K562 (cell line): ENCODE results near the gene MAGIX. TPM values are rescaled to one million over a fixed set of nuclear protein-coding genes. Genes with fewer than 3 reads are reported as not detected.
A peak's percentile ranks its signal among the peaks of the same experiment; 100 is the strongest.

Experiments
- CBFB ChIP-seq: sonication (generic); formaldehyde crosslinking; IDR thresholded peaks from 2 replicates; pipeline ENCODE4 v1.4.0; 2020; ENCODE audit warnings: mild to moderate bottlenecking, missing genetic modification reagents
- HDAC3 ChIP-seq: fragments of 450-650 bp; IDR thresholded peaks from 2 replicates; pipeline ENCODE4 v1.6.1; 2018; ENCODE audit warnings: borderline replicate concordance, mild to moderate bottlenecking, moderate library complexity; ENCODE audit not compliant: partially characterized antibody
- KAT7 ChIP-seq: sonication (generic); formaldehyde crosslinking; IDR thresholded peaks from 2 replicates; pipeline ENCODE4 v1.8.0; 2022; ENCODE audit warnings: missing genetic modification reagents, mild to moderate bottlenecking, borderline replicate concordance
- MIER1 ChIP-seq: fragments of 450-650 bp; IDR thresholded peaks from 2 replicates; pipeline ENCODE4 v1.6.1; 2016; ENCODE audit warnings: antibody characterized with exemption, mild to moderate bottlenecking, low read depth
- MYC ChIP-seq, 2 experiments: fragments of 250-450 bp in 1 of 2; sonication (Bioruptor Pico) in 1 of 2; IDR thresholded peaks; 2 replicates each; pipeline versions ENCODE4 v1.5.1 to v1.6.1; 2012 to 2021; ENCODE audit warnings: low read depth in 2 of 2, borderline replicate concordance in 1 of 2, improper control_type of control experiment in 1 of 2, low read length in 1 of 2, mild to moderate bottlenecking in 1 of 2, moderate library complexity in 1 of 2
- RBM22 ChIP-seq: fragments of 200-400 bp; formaldehyde crosslinking; IDR thresholded peaks from 2 replicates; pipeline ENCODE4 v1.6.1; 2018; ENCODE audit warnings: low read length, low read depth; ENCODE audit not compliant: poor library complexity, severe bottlenecking
- SRSF9 ChIP-seq: fragments of 200-400 bp; formaldehyde crosslinking; IDR thresholded peaks from 2 replicates; pipeline ENCODE4 v1.6.1; 2017; ENCODE audit warnings: low read depth, low read length, borderline replicate concordance
- TCF7L2 ChIP-seq: fragments of 150-350 bp; IDR thresholded peaks from 2 replicates; pipeline ENCODE4 v1.6.1; 2016; ENCODE audit warnings: low read depth, mild to moderate bottlenecking, low read length, moderate library complexity
- TCFL5 ChIP-seq: fragments of 250-450 bp; sonication (Bioruptor Pico); conservative IDR thresholded peaks from 2 replicates; pipeline ENCODE4 v1.6.1; 2021; ENCODE audit warnings: mild to moderate bottlenecking, moderate library complexity, matching md5 sums
- ZNF124 ChIP-seq: sonication (generic); formaldehyde crosslinking; IDR thresholded peaks from 2 replicates; pipeline ENCODE4 v1.8.1; 2022; ENCODE audit warnings: missing genetic modification reagents
- polyA plus RNA-seq, 8 experiments: library from polyadenylated mRNA; depleted of rRNA in 4 of 8; stranded (reverse) in 5 of 8; unstranded in 3 of 8; fragments of >200 nt; fragmentation: Nextera tagmentation in 2 of 8; fragmentation: Illumina TruSeq in 1 of 8; extraction: Ambion mirVana in 2 of 8; extraction: Trizol in 1 of 8; gene quantifications; 2 replicates each; pipeline versions ENCODE4 v1.2.1 to v1.2.3, GENCODE V29; 2011 to 2014; ENCODE audit warnings: inconsistent platforms in 1 of 8, missing spikeins in 1 of 8
- total RNA-seq, 7 experiments: library from RNA; depleted of rRNA in 6 of 7; stranded (reverse); fragments of >200 nt in 6 of 7; fragmentation: Illumina TruSeq in 2 of 7; extraction: Trizol in 2 of 7; gene quantifications; 2 replicates each; pipeline versions ENCODE4 v1.2.1 to v1.2.3, GENCODE V29; 2011 to 2021; ENCODE audit warnings: low replicate concordance in 1 of 7
- TF ChIP-seq, protein P1 (sequence below), 3 experiments: fragments of 200-800 bp in 1 of 3; sonication (Bioruptor generic) in 1 of 3; sonication (generic) in 1 of 3; formaldehyde crosslinking in 1 of 3; IDR thresholded peaks; 2 replicates each; pipeline versions ENCODE4 v1.6.1 to v1.8.0; 2016 to 2022; ENCODE audit warnings: mild to moderate bottlenecking in 2 of 3, missing compliant biosample characterization in 2 of 3, missing genetic modification characterization in 2 of 3, missing genetic modification reagents in 1 of 3
- TF ChIP-seq, protein P2 (sequence below): fragments of 450-650 bp; formaldehyde crosslinking; IDR thresholded peaks from 2 replicates; pipeline ENCODE4 v1.4.0; 2022; ENCODE audit warnings: mild to moderate bottlenecking, moderate library complexity
- TF ChIP-seq, protein P3 (sequence below): fragments of 450-650 bp; IDR thresholded peaks from 2 replicates; pipeline ENCODE4 v1.6.1; 2016; ENCODE audit warnings: low read depth
- TF ChIP-seq, protein P4 (sequence below): fragments of 450-650 bp; formaldehyde crosslinking; IDR thresholded peaks from 2 replicates; pipeline ENCODE4 v1.4.0; 2020; ENCODE audit warnings: mild to moderate bottlenecking

The MAGIX gene
- total and polyA plus RNA-seq, 9 of the 15 experiments (the other 6 are each of a cell fraction or from before 2014, with no cell fraction given) = 0.08 to 3.5 (median 0.47) TPM

DNA sequence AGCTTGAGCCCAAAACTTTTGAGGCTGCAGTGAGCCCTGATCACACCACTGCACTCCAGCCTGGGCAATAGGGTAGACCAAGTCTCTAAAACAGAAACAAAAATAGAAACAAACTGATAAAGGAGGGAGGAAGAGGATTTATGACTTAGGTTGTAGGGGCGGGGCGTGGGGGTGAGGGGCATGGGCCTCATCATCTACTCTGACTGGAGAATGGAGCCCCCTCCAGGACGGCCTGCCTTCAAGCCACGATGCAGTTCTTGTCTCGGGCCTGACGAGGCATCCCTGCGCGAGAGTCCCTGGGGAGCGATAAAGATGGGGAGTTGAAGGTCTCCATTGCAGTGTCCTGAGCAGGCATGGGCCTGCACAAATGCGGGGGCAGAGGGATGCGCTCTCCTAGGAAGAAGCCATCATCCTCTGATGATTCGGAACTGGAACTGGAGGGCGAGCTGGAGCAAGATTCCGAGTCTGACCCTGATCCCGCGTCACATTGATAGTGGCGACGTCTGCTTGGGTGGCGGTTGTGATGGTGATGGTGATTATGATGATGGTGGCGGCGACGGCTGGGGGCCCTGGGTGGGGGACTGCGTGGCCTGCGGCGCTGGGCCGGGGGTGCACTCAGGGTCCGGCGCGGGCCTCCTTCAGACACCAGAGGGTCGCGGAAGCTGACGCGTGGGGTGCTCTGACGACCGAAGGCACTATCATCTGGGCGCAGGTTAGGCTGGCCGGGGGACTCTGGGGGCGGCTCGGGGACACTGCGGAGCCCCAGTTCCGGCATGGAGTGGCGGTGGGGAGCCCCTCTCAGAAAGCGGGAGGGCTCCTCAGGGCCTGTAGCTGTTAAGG lies 13.1 kb downstream of the MAGIX start (continued):
- no peak for TF ChIP-seq TCFL5 (CRISPR knock-in tag)
- TF ChIP-seq, protein P1, sequence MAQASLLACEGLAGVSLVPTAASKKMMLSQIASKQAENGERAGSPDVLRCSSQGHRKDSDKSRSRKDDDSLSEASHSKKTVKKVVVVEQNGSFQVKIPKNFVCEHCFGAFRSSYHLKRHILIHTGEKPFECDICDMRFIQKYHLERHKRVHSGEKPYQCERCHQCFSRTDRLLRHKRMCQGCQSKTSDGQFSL (CRISPR knock-in tag; IDR thresholded peaks at IDR 0.05) = no peak
- TF ChIP-seq, protein P1 (tag; IDR thresholded peaks at IDR 0.05) = no peak
- peak; percentile 30 for TF ChIP-seq RBM22
- TF ChIP-seq CBFB = no peak
- TF ChIP-seq HDAC3 = no peak
- TF ChIP-seq, protein P2, sequence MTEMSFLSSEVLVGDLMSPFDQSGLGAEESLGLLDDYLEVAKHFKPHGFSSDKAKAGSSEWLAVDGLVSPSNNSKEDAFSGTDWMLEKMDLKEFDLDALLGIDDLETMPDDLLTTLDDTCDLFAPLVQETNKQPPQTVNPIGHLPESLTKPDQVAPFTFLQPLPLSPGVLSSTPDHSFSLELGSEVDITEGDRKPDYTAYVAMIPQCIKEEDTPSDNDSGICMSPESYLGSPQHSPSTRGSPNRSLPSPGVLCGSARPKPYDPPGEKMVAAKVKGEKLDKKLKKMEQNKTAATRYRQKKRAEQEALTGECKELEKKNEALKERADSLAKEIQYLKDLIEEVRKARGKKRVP (CRISPR knock-in tag) = no peak
- TF ChIP-seq, protein P3, sequence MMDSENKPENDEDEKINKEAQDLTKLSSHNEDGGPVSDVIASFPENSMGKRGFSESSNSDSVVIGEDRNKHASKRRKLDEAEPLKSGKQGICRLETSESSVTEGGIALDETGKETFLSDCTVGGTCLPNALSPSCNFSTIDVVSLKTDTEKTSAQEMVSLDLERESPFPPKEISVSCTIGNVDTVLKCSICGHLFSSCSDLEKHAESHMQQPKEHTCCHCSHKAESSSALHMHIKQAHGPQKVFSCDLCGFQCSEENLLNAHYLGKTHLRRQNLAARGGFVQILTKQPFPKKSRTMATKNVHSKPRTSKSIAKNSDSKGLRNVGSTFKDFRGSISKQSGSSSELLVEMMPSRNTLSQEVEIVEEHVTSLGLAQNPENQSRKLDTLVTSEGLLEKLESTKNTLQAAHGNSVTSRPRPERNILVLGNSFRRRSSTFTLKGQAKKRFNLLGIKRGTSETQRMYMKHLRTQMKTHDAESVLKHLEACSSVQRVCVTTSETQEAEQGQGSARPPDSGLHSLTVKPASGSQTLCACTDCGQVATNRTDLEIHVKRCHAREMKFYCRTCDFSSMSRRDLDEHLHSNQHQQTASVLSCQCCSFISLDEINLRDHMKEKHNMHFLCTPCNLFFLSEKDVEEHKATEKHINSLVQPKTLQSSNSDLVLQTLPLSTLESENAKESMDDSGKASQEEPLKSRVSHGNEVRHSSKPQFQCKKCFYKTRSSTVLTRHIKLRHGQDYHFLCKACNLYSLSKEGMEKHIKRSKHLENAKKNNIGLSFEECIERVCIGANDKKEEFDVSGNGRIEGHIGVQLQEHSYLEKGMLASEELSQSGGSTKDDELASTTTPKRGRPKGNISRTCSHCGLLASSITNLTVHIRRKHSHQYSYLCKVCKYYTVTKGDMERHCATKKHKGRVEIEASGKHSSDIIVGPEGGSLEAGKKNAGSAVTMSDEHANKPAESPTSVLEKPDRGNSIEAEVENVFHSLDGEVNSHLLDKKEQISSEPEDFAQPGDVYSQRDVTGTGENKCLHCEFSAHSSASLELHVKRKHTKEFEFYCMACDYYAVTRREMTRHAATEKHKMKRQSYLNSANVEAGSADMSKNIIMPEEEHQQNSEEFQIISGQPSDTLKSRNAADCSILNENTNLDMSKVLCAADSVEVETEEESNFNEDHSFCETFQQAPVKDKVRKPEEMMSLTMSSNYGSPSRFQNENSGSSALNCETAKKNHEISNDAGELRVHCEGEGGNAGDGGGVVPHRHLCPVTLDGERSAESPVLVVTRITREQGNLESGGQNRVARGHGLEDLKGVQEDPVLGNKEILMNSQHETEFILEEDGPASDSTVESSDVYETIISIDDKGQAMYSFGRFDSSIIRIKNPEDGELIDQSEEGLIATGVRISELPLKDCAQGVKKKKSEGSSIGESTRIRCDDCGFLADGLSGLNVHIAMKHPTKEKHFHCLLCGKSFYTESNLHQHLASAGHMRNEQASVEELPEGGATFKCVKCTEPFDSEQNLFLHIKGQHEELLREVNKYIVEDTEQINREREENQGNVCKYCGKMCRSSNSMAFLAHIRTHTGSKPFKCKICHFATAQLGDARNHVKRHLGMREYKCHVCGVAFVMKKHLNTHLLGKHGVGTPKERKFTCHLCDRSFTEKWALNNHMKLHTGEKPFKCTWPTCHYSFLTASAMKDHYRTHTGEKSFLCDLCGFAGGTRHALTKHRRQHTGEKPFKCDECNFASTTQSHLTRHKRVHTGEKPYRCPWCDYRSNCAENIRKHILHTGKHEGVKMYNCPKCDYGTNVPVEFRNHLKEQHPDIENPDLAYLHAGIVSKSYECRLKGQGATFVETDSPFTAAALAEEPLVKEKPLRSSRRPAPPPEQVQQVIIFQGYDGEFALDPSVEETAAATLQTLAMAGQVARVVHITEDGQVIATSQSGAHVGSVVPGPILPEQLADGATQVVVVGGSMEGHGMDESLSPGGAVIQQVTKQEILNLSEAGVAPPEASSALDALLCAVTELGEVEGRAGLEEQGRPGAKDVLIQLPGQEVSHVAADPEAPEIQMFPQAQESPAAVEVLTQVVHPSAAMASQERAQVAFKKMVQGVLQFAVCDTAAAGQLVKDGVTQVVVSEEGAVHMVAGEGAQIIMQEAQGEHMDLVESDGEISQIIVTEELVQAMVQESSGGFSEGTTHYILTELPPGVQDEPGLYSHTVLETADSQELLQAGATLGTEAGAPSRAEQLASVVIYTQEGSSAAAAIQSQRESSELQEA = no peak
- TF ChIP-seq ZNF124 (CRISPR knock-in tag) = no peak
- no peak for TF ChIP-seq TCF7L2
- no peak for TF ChIP-seq MIER1
- peak; percentile 29; the same call in 1 of the 2 replicates for TF ChIP-seq MYC (IDR thresholded peaks at IDR 0.05; ENCODE audit: low read depth, low read length)
- no peak for TF ChIP-seq MYC (CRISPR knock-in tag; IDR thresholded peaks at IDR 0.05; ENCODE audit: borderline replicate concordance, low read depth)
- no peak for TF ChIP-seq KAT7 (CRISPR knock-in tag)
- TF ChIP-seq, protein P4, sequence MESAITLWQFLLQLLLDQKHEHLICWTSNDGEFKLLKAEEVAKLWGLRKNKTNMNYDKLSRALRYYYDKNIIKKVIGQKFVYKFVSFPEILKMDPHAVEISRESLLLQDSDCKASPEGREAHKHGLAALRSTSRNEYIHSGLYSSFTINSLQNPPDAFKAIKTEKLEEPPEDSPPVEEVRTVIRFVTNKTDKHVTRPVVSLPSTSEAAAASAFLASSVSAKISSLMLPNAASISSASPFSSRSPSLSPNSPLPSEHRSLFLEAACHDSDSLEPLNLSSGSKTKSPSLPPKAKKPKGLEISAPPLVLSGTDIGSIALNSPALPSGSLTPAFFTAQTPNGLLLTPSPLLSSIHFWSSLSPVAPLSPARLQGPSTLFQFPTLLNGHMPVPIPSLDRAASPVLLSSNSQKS (CRISPR knock-in tag) = no peak
- no peak for TF ChIP-seq SRSF9
